Measurements from ENCODE around the gene GSDMA. TPM values are rescaled to one million over a fixed set of nuclear protein-coding genes. Genes with fewer than 3 reads are reported as not detected.
A peak's percentile ranks its signal among the peaks of the same experiment; 100 is the strongest.

GSDMA gene
- total and polyA plus RNA-seq, 9 of the 15 experiments (the other 6 are each of a cell fraction or from before 2014, with no cell fraction given), result 0.04 to 0.13 (median 0.07) TPM; not detected in 2

DNA sequence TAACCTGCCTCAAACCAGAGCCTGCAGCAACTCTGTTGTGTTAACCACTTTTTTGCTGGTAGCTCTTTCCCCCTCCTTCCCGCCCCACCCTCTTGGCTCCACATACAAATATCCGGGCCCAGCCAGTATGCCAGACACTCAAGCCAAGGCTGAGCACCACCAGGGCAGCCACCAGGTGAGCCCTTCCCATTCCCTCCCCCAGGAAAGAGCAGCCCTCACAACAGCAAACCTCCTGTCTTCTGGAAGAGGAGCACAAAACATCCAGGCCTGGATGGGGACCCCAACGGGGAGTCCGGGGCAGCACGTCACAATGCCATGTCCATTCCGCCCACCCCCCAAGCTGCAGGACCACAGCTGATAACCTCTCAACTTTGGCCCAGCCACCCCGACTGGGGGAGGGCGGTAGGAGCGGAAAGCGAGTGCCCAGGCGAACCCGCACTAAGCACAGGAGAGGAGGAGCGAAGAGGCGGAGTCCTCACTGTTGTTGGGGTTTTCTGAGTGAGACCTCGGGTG, 36.2 kb upstream of the GSDMA start (continued):
- TF ChIP-seq NR2C1 (IDR thresholded peaks at IDR 0.05) (peak; percentile 97), NR2C1 (tag; IDR thresholded peaks at IDR 0.05) (peak; percentile 96), RB1 (IDR thresholded peaks at IDR 0.05; ENCODE audit: low read depth) (no peak), ZBTB1 (CRISPR knock-in tag; IDR thresholded peaks at IDR 0.05; ENCODE audit: borderline replicate concordance, low read depth) (no peak)

DNA sequence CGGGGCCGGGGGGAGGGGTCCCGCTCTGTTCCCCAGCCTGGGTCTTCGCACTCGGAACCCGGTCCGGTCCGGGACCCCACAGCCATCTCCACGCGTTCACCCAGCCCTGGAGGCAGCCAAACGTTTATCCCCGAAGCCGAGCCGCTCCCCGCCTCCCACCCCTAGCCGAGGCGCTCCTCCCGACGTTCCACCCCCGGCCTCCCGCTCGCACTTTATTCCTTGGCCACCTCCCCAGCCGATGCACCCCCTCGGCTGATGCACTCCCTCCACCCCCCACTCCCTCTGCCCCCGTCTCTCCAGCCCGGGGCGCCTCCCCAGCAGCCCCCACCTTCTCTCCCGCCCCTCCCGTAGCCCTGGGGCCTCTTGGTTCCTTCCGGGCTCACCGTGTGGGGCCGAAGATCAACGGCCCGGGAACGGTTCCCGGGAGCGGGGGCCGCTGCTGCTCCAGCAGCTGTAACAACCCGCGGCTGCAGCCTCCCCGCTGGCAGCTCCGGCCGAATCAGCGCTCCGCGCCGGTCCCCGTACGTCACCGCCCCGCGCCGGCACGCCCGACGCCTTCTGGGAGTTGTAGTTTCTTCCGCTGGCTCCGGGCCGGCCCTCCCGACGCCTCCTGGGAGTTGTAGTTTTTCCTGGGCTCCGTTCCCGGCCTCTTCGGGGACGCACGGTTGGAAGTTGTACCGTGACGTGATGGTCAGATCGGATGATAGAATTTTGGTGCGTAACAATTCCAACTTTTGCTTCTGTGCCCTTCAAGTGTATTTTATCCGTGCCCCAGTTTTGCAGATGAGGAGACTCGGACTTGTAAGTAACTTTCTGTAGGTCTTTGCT, 35.5 kb upstream of the GSDMA start, which contains the start of the genes LRRC3C and ORMDL3:
Gene LRRC3C, plus strand, starts transcription at position 632 of the 828 bp plus-strand sequence. CDS start 13,792 bp downstream, outside the sequence.
Gene ORMDL3, minus strand, starts transcription at position 501 of the 828 bp plus-strand sequence. CDS start 3,398 bp downstream, outside the sequence.
- FAIRE-seq (peak; percentile 99), ATAC-seq (peak; percentile 87), DNase-seq (ENCODE audit: extremely low read depth in 1 of 4, low spot score in 3 of 4) (peak; percentile 91 to 96 (median 92))
- in situ Hi-C loops (cut with MboI) (no loop called here), intact Hi-C loops (cut with micrococcal nuclease) (loop anchor here (2.0 kb wide), 1 partner anchor 25 kb away; no protein-coding TSS in a partner anchor)
- H2AFZ ChIP-seq (ENCODE audit: low read depth, low read length), result peak within 1 kb of the TSS; percentile 98
- H3K9me3 ChIP-seq (replicated peaks; ENCODE audit: control insufficient read depth, insufficient read depth, low read depth, low read length), result no peaks in the 10 kb centered on the region
- CTCF ChIA-PET (ENCODE audit: low intra/inter-chr PET ratio), result no interaction called here
- POLR2A ChIA-PET, result interaction anchor here (0.6 to 1.2 kb wide), 2 partner anchors 9 to 314 kb away, joined by 3 to 4 read pairs; partner anchors contain the start of gene GSDMB
- H4K20me1 ChIP-seq (replicated peaks; ENCODE audit: control insufficient read depth, insufficient read depth, low read length), result 0 out of 2 replicates have a peak, but pooled peaks cover 14% of the 10 kb centered on the region
- 2% methylated on average over 45 of the region's 72 CpGs for WGBS (ENCODE audit: insufficient coverage, low coverage, missing lambda C conversion rate)
- H3K9me1 ChIP-seq (ENCODE audit: control insufficient read depth, insufficient read depth, low read length), result peaks cover 9% of the 10 kb centered on the region
- H3K9ac ChIP-seq (ENCODE audit: insufficient read depth in 1 of 2, low read depth in 2 of 2, low read length in 2 of 2), result peak within 1 kb of the TSS; percentile 83 to 97
- H3K4me1 ChIP-seq (replicated peaks in 1 of 2; ENCODE audit: control insufficient read depth in 2 of 2, insufficient read depth in 2 of 2, low read length in 2 of 2), result peaks cover 27 to 43% of the 10 kb centered on the region in 2 experiments
- H3K27ac ChIP-seq (ENCODE audit: extremely low read depth, low read depth, low read length), result peak within 1 kb of the TSS; percentile 76
- peaks cover 33% of the 10 kb centered on the region for H3K79me2 ChIP-seq (ENCODE audit: control insufficient read depth, insufficient read depth, low read length)
- H3K36me3 ChIP-seq (ENCODE audit: control insufficient read depth, insufficient read depth, low read length), result peaks cover 21% of the 10 kb centered on the region; the same call in 2 of the 3 replicates
- peak within 1 kb of the TSS; percentile 95 for H3K4me2 ChIP-seq (ENCODE audit: insufficient read depth, low read length)
- peak within 1 kb of the TSS; percentile 97 for H3K4me3 ChIP-seq
- no TSS peak for BruUV-seq (replicated peaks)
- no peaks in the 10 kb centered on the region for H3K27me3 ChIP-seq (ENCODE audit: control insufficient read depth in 2 of 2, insufficient read depth in 2 of 2, low read length in 2 of 2)
- TF ChIP-seq TEAD1 (CRISPR knock-in tag; IDR thresholded peaks at IDR 0.05) (peak in 1 of 2 experiments; percentile 88; a peak in 2 of 4 replicates), PML (IDR thresholded peaks at IDR 0.05; ENCODE audit: low read length) (peak; percentile 62; the same call in 1 of the 2 replicates), IFI16 (CRISPR knock-in tag; IDR thresholded peaks at IDR 0.05) (no peak), ATF1 (CRISPR knock-in tag; IDR thresholded peaks at IDR 0.05) (peak; percentile 97), ATF1 (tag; IDR thresholded peaks at IDR 0.05) (peak; percentile 100), CXXC5 (CRISPR knock-in tag; IDR thresholded peaks at IDR 0.05) (peak; percentile 93), FOSL1 (tag; conservative IDR thresholded peaks at IDR 0.05) (peak; percentile 28; the same call in 1 of the 2 replicates), MTA1 (IDR thresholded peaks at IDR 0.05; ENCODE audit: borderline replicate concordance) (peak; percentile 99), MCM7 (IDR thresholded peaks at IDR 0.05) (no peak)
- TF ChIP-seq, protein P1, sequence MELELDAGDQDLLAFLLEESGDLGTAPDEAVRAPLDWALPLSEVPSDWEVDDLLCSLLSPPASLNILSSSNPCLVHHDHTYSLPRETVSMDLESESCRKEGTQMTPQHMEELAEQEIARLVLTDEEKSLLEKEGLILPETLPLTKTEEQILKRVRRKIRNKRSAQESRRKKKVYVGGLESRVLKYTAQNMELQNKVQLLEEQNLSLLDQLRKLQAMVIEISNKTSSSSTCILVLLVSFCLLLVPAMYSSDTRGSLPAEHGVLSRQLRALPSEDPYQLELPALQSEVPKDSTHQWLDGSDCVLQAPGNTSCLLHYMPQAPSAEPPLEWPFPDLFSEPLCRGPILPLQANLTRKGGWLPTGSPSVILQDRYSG (tag; conservative IDR thresholded peaks at IDR 0.05; ENCODE audit: low read depth), result peak; percentile 81
- TF ChIP-seq, protein P2, sequence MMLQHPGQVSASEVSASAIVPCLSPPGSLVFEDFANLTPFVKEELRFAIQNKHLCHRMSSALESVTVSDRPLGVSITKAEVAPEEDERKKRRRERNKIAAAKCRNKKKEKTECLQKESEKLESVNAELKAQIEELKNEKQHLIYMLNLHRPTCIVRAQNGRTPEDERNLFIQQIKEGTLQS (IDR thresholded peaks at IDR 0.05), result peak; percentile 23; the same call in 1 of the 2 replicates
- TF ChIP-seq, protein P2 (CRISPR knock-in tag; conservative IDR thresholded peaks at IDR 0.05), result no peak
- TF ChIP-seq, protein P3, sequence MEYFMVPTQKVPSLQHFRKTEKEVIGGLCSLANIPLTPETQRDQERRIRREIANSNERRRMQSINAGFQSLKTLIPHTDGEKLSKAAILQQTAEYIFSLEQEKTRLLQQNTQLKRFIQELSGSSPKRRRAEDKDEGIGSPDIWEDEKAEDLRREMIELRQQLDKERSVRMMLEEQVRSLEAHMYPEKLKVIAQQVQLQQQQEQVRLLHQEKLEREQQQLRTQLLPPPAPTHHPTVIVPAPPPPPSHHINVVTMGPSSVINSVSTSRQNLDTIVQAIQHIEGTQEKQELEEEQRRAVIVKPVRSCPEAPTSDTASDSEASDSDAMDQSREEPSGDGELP (CRISPR knock-in tag; IDR thresholded peaks at IDR 0.05; ENCODE audit: borderline replicate concordance), result peak; percentile 94

All from K562 (cell line).